ENCODE measurements around the gene AUP1.

The AUP1 gene

GRCh38 chr2:74536166-74536950 is 6.9 kb upstream of the AUP1 start:
- DNase-seq (ENCODE audit: low read depth in 2 of 2, low spot score in 1 of 2), result no peak

DNA sequence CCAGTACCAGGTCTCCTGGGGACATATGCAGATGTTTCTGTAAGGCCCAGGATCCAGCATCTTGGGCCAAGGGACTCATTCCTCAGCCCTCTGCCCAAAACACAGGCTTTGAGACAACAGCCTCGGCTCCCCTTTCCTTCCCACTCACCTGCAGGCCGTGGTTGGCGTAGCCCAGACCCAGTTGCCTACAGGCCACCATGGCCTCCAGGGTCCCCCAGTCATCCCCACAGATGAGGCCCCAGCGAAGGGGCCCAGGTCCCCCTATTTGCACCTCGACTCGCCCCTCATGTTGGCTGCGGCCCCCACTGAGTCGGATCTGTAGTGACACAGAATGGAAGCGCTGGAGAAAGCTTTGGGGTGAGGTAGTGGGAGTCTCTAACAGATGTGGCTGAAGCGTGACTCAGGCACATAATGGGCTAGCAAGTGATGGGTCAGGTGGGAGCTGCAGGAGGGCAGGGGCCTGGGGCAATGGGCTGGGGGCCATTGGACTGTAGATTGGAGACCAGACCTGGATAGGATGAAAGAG is 6.0 kb upstream of the AUP1 start:
- no peak for DNase-seq (ENCODE audit: low read depth in 2 of 2, low spot score in 1 of 2)

DNA sequence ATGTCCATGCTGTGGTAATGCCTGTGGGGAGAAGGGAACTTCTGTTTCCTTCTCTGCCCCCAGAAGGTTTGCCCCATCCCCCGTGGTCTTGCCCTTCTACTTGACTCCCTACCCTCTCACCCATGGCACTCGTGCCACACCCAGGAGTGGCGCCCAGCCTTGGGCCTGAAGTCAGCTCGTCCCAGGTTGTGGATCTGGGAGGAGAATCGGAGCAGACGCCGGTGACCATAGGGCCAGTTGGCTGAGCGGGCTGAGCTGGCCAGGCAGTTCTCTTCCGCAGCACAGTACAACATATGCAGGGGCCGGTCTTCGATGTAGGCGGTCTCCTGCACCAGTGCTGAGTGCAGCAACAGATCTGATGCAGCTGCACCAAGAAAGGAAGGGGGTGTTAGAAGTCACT is 4.9 kb upstream of the AUP1 start:
- no peak for DNase-seq (ENCODE audit: low read depth in 2 of 2, low spot score in 1 of 2)

- DNase-seq (ENCODE audit: low read depth in 2 of 2, low spot score in 1 of 2), result no peak
These were observed 4.0 kb upstream of the AUP1 start for GRCh38 chr2:74533464-74533863.

- no peak for DNase-seq (ENCODE audit: low read depth in 2 of 2, low spot score in 1 of 2)
These were observed 2.7 kb upstream of the AUP1 start for GRCh38 chr2:74532222-74532621.

DNA sequence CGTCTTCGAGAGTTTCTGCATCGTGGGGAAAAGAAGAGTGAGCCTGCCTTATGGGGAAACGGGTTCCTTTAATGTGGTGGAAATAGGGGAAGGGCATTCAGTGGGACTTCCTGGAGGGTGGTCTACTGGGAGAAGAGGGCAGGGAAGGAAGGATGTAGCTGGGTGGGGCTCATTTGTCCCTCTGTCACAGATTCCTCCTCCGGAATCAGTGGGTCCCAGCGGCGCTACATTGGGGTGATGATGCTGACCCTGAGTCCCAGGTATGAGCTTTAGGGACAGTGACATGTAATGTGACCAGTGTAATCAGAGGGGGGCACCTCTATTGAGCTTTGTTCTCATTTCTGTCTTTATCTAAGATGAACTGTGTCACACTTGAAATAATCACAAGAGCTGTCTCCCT is 2.2 kb upstream of the AUP1 start:
- DNase-seq (ENCODE audit: low read depth in 2 of 2, low spot score in 1 of 2), result no peak

- DNase-seq (ENCODE audit: low read depth in 2 of 2, low spot score in 1 of 2), result no peak
These were observed 1.0 kb upstream of the AUP1 start for GRCh38 chr2:74530239-74531187.

- peak in 1 of 2 donors; percentile 20 for DNase-seq (ENCODE audit: low read depth in 2 of 2, low spot score in 1 of 2)
These were observed 728 bp downstream of the AUP1 start for GRCh38 chr2:74528600-74529356.

- DNase-seq (ENCODE audit: low read depth in 2 of 2, low spot score in 1 of 2), result no peak
These were observed 1.8 kb downstream of the AUP1 start for GRCh38 chr2:74527741-74528140.

- no peak for DNase-seq (ENCODE audit: low read depth in 2 of 2, low spot score in 1 of 2)
These were observed 2.8 kb downstream of the AUP1 start for GRCh38 chr2:74526649-74527230.

GRCh38 chr2:74525717-74526648 is 3.5 kb downstream of the AUP1 start, which contains the start of gene DQX1:
Gene DQX1, minus strand, starts transcription at chr2:74526231. Its CDS starts 502 bp downstream, at chr2:74525729.
- no peak for DNase-seq (ENCODE audit: low read depth in 2 of 2, low spot score in 1 of 2)

DNA sequence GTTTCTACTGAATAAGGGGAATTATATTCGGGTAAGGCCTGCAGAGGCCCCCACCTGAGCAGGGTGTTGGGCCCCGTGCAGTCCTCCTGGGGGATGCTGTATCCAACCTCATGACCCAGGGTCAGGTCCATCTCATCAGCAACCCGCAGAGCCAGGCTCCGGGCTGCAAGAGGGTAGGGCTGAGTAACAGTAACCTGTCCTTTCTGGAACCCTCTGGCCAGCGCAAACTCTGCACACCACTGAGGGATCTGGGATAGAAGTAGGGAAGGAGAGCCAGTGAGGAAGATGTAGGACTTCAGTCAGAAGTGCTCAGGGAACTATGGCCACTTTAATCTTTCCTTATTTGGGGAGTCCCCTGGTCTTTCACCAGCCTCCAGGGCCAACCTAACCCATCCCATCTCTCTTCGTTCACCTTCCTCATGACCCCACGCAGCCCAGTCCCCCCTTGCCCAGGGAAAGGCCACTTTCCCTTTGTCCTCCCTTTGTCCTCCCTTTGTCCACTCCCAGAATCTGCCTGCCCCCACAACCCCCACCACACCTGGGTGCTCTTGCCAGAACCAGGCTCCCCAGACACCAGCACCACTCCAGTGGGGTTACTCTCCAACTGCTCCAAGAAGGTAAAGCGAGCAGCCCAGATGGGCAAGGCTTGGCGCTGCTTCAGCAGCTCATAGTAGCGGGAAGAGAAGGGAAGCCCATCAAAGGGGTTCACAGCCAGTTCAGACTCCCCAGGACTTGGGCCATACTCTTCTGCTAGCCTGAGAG is 4.4 kb downstream of the AUP1 start:
- DNase-seq (ENCODE audit: low read depth in 2 of 2, low spot score in 1 of 2), result no peak

DNA sequence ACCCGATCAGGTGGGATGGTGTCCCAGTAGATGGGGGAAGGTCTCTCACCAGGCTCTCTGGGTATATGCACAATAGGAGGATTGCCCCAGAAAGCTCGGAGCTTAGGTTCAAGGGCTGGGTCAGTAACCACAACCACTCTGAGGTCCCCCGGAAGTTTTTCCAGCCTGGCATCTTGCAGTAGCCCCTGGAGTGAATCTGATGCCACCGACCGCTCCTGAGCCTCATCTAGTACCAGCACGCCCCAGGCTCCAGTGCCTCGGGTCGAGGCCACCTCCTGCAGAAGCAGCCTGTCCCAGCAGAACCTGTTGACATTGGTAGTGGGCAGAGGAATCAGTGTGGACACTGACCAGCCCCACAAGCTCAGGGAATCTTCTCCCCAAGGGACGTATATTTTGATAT is 5.5 kb downstream of the AUP1 start:
- no peak for DNase-seq (ENCODE audit: low read depth in 2 of 2, low spot score in 1 of 2)

GRCh38 chr2:74522516-74522915 is 7.0 kb downstream of the AUP1 start:
- no peak for DNase-seq (ENCODE audit: low read depth in 2 of 2, low spot score in 1 of 2)

DNA sequence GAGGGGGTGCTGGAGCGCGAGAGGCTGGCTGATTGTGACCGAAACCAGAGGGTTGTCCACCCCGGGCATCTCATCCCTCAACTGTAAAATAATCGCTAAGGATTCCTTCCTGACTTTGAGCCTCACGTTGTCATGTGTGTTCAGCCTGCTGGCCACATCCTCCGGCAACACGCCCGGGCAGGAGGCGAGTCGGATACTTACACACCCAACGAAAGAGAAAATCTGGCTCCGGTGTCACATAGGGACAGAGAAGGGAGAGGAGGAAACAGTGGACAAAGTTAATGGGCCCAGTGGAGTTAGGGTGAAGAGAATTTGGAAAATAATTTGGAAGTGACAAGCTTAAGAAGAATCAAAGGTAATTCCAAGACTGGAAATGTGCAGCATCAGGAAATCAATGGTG is 12.9 kb downstream of the AUP1 start:
- DNase-seq (ENCODE audit: low read depth in 2 of 2, low spot score in 1 of 2), result no peak

GRCh38 chr2:74515981-74516633 is 13.4 kb downstream of the AUP1 start:
- peak; percentile 47 to 57 for DNase-seq (ENCODE audit: low read depth in 2 of 2, low spot score in 1 of 2)

- no peak for DNase-seq (ENCODE audit: low read depth in 2 of 2, low spot score in 1 of 2)
These were observed 14.1 kb downstream of the AUP1 start for GRCh38 chr2:74515271-74515980.

All from stimulated activated CD8-positive, alpha-beta memory T cell treated with anti-CD3 and anti-CD28 coated beads, Interleukin-4, amount 100 ng/mL, for 4 hours (primary cell).